Body of pancreas (tissue), 4 donors: ENCODE data around the gene ALG14.

ENCODE experiments used
- POLR2A ChIP-seq, 3 donors: fragments of 450-650 bp; IDR thresholded peaks; one replicate each; pipeline ENCODE4 v1.6.1; 2016; ENCODE audit warnings: antibody characterized with exemption in 3 of 3, mild to moderate bottlenecking in 2 of 3
- TF ChIP-seq, protein P1 (sequence below), 7 experiments: fragments of 450-650 bp in 4 of 7; fragments of 200-600 bp in 3 of 7; sonication (generic) in 3 of 7; IDR thresholded peaks; one replicate each; pipeline ENCODE4 v1.5.1; 2016 to 2019; ENCODE audit warnings: antibody characterized with exemption in 7 of 7

DNA sequence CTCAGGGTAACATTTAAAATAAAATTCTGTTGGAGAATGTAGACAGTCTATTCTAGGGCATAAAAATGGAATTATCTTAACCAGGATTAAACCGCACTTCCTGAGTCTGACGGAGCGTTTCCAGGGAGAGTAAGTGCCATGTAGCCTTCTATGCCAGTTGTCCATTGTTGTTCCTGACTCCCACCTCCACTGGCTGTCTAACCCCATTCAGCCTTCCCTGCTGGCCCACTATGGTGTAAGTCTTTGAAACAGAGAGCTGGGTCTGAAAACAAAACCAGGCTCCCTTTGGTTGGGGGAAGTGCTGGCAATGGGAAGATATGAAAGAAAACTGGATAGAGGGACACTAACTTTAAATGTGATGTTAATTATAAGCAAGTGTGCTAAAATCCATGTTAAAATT is 74.6 kb downstream of the ALG14 start:
- TF ChIP-seq, protein P1, sequence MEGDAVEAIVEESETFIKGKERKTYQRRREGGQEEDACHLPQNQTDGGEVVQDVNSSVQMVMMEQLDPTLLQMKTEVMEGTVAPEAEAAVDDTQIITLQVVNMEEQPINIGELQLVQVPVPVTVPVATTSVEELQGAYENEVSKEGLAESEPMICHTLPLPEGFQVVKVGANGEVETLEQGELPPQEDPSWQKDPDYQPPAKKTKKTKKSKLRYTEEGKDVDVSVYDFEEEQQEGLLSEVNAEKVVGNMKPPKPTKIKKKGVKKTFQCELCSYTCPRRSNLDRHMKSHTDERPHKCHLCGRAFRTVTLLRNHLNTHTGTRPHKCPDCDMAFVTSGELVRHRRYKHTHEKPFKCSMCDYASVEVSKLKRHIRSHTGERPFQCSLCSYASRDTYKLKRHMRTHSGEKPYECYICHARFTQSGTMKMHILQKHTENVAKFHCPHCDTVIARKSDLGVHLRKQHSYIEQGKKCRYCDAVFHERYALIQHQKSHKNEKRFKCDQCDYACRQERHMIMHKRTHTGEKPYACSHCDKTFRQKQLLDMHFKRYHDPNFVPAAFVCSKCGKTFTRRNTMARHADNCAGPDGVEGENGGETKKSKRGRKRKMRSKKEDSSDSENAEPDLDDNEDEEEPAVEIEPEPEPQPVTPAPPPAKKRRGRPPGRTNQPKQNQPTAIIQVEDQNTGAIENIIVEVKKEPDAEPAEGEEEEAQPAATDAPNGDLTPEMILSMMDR (IDR thresholded peaks at IDR 0.05) = no peak
- no peak for TF ChIP-seq POLR2A (IDR thresholded peaks at IDR 0.05)
